Sigmoid colon (tissue), 4 donors: Measurements from ENCODE around the gene TFCP2L1.

ENCODE experiments used
- EP300 ChIP-seq, 4 donors: sonication (generic); formaldehyde crosslinking; IDR thresholded peaks; one replicate each; pipeline ENCODE4 v1.6.1; 2017; ENCODE audit warnings: antibody characterized with exemption in 4 of 4
- POLR2A ChIP-seq, 2 donors: fragments of 450-650 bp; IDR thresholded peaks; one replicate each; pipeline ENCODE4 v1.6.1; 2016; ENCODE audit warnings: antibody characterized with exemption in 2 of 2, mild to moderate bottlenecking in 2 of 2, moderate library complexity in 2 of 2
- POLR2AphosphoS5 ChIP-seq, 4 donors: sonication (generic); formaldehyde crosslinking; IDR thresholded peaks; one replicate each; pipeline ENCODE4 v1.6.1; 2017; ENCODE audit warnings: antibody characterized with exemption in 4 of 4
- TF ChIP-seq, protein P1 (sequence below), 4 experiments: fragments of 450-650 bp in 3 of 4; fragments of 200-600 bp in 1 of 4; IDR thresholded peaks; one replicate each; pipeline ENCODE4 v1.5.1; 2016 to 2019; ENCODE audit warnings: antibody characterized with exemption in 4 of 4, mild to moderate bottlenecking in 3 of 4, moderate library complexity in 2 of 4

DNA sequence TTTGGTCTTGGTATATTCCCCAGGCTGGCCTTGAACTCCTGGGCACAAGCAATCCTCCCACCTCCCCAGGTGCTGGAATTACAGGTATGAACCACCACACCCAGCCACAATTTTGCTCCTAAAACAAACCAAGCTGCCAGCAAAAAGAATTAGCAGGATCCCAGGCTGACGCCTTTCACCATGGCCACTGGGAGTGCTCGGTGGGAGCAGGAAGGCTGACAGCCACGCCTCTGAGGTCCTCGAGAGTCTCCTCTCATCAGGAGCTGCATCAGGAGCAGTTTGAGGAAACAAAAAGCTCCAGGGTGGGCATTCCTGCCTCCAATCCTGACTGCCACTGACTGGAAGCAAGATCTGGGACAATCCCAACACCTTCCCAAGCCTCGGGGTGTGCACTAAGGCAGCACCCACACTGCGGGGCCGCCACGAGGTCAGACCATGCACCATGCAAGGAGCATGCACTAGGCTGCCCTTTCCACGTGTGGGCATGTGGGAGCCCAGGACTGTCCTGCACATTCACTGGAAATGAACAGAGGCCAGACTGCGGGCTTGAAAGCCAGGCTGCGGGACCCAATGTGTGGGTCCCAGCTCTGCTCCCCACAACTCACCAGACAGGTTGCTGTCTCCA lies 51.4 kb downstream of the TFCP2L1 start:
- TF ChIP-seq, protein P1, sequence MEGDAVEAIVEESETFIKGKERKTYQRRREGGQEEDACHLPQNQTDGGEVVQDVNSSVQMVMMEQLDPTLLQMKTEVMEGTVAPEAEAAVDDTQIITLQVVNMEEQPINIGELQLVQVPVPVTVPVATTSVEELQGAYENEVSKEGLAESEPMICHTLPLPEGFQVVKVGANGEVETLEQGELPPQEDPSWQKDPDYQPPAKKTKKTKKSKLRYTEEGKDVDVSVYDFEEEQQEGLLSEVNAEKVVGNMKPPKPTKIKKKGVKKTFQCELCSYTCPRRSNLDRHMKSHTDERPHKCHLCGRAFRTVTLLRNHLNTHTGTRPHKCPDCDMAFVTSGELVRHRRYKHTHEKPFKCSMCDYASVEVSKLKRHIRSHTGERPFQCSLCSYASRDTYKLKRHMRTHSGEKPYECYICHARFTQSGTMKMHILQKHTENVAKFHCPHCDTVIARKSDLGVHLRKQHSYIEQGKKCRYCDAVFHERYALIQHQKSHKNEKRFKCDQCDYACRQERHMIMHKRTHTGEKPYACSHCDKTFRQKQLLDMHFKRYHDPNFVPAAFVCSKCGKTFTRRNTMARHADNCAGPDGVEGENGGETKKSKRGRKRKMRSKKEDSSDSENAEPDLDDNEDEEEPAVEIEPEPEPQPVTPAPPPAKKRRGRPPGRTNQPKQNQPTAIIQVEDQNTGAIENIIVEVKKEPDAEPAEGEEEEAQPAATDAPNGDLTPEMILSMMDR (IDR thresholded peaks at IDR 0.05): no peak
- TF ChIP-seq POLR2A (IDR thresholded peaks at IDR 0.05): no peak
- no peak for TF ChIP-seq POLR2AphosphoS5 (IDR thresholded peaks at IDR 0.05)
- no peak for TF ChIP-seq EP300 (IDR thresholded peaks at IDR 0.05)
